ENCODE results near the gene FNDC11.

DNA sequence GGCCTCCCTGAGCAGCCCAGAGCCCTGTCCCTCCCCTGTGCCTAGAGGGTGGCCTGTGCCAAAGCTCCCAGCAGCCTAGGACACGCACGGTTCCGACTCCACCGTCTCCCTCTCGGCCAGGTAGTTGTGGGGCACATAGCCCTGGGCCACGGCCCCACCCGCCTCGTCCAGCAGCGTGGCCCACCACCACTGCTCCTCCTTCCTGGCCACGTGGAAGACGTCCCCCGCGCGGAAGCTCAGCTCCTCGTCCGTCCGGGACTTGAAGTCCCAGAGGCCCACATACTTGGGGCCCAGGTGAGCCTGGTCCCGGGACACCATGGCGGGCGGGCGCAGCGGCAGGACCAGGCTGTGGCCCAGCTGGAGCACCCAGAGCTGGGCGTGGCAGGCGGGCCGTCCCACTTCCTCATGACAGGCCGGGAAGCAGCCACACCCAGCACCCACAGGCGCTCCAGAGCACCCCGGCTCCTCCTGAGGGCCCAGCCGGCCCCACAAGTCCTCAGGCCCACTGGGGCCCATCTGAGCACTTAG is 16.9 kb upstream of the FNDC11 start, which contains the start of gene PTK6:
- TF ChIP-seq, protein P1, sequence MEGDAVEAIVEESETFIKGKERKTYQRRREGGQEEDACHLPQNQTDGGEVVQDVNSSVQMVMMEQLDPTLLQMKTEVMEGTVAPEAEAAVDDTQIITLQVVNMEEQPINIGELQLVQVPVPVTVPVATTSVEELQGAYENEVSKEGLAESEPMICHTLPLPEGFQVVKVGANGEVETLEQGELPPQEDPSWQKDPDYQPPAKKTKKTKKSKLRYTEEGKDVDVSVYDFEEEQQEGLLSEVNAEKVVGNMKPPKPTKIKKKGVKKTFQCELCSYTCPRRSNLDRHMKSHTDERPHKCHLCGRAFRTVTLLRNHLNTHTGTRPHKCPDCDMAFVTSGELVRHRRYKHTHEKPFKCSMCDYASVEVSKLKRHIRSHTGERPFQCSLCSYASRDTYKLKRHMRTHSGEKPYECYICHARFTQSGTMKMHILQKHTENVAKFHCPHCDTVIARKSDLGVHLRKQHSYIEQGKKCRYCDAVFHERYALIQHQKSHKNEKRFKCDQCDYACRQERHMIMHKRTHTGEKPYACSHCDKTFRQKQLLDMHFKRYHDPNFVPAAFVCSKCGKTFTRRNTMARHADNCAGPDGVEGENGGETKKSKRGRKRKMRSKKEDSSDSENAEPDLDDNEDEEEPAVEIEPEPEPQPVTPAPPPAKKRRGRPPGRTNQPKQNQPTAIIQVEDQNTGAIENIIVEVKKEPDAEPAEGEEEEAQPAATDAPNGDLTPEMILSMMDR (IDR thresholded peaks at IDR 0.05) = no peak
- TF ChIP-seq POLR2A (IDR thresholded peaks at IDR 0.05) = no peak
